Stimulated activated CD4-positive, alpha-beta T cell treated with anti-CD3 and anti-CD28 coated beads, Interleukin-4, amount 100 ng/mL, for 48 hours (primary cell): Measurements from ENCODE around the gene ICAM2.
A peak's percentile ranks its signal among the peaks of the same experiment; 100 is the strongest.

ENCODE experiments used
- DNase-seq, 2 donors: peaks; one replicate each; pipeline ENCODE4 v3.0.0-alpha.2; 2020; ENCODE audit warnings: low read depth in 2 of 2

ICAM2 gene

DNA sequence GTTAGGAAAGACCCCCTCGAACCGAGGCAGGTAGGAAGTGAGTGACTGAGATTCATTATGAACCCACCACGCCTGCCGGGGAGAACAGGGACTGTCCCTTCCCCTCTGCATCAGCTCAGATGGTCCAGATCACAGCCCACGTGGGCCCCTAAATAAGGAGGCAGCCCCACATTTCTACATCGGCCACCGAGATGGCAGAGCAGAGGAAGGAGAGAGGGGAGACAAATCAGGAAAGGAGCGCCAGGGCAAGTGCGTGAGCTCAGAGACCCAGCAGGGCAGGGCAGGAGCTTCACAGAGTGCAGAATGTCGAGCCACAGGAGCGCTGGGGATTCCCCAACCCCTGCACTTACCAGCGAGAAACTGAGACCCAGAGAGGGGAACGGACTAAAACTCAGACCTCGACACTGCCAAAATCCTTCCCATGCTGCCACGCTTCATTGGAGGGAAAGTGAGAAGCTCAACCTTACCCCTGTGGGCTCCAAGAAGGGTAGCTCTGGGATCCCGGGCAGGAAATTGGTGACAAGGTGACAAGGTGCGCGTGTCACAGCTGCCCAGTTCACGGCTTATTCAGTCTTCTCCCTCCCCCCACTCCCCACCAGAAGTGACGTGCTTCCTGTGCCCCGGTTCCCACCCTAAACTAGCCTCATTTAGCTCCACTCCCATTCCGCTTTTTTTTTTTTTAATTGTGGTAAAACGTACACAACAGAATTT is at the start of gene ICAM2:
Gene ICAM2, minus strand, starts transcription at position 578 of the 711 bp plus-strand sequence. CDS start 13,942 bp downstream, outside the sequence.
- DNase-seq: peak; percentile 66 to 75

DNA sequence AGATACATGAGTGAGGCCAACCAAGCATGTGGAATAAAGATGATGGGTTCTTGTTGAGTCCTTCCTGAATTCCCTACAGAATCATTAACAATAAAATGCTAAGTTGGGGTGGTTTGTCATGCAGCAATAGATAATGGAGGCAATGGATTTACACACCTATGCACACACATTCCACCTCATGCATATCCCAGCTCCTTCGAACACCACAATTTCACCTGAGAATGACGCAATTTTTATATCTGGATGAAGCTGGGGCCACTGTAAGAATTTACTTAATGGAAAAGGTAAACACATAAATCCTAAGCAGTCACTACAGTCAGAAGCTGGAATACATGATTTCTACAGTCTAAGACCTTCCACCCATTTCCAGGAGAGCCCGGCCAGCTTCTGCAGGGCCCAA is 49.8 kb upstream of the ICAM2 start:
- no peak for DNase-seq

DNA sequence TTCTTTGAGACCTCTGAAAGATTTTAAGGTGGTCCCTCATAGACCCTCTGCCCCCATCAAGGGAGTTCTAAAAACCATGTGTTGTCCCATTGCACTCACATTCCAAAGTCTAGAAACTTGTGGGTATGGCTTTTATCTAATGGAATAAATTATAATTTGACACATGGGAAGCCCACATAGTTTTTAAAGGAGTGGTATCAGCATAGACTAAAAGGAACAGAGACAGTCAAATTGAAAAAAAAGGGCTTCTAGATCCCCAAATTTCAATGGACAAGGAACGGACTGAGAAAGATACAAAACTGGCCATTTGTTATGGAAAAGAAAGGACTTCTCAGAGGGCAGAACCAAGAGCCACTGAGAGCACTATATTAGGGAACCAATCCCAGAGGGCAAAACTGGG is 48.7 kb upstream of the ICAM2 start:
- DNase-seq: no peak

DNA sequence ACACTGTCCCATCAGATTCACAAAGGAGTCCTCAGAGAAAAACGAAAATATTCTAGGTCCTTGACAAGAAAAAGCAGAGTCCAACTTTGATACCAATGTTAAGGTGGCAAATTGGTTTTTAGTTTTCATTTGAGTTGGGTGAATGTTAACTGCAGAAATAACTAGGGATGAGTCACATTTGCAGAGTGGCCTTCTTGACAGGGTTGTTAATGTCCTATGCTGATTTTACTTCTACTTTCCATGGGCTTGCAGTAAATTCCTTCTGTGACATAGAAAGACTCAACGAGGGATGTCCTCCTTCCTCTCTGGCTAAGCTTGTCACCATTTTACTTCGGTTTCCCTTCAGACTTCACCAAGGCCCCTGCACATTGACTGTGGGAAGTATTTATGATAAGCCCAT is 47.2 kb upstream of the ICAM2 start:
- DNase-seq: no peak

DNA sequence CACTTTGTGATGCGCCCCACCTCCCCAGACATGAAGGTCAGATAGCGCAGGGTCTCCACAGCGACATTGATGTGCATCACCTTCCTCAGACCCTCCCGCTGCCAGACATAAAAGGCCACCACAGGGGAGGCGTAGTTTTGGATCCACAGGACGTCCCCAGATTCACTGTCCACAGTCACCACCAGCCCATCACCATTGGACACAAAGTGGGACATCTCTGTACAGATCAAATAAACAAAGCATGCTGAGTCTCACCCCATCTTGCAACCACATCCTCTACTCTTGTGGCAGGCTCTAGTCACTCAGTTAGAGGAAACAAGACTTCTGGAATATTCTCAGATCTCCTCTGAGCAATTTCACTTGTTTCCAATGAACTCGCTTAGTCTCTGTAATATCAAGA is 46.3 kb upstream of the ICAM2 start:
- no peak for DNase-seq

DNA sequence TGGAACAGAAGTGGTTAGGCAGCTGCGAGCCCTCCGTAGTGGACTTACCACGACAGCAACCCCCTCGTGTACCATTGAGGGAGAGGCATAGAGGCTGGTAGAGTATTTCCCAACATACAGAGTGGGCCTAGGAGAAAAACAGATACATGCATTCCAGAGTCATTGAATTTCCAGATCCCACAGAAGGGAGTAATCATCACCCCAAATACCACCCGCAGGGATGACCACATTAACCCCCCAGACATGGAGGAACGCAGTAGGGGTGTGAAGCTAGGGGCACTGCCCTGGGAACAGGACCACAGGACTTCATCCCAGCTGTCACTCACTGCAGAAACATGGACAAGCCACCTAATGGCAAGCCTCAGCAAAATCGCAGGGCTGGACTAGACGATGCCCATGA is 44.7 kb upstream of the ICAM2 start:
- DNase-seq: no peak

DNA sequence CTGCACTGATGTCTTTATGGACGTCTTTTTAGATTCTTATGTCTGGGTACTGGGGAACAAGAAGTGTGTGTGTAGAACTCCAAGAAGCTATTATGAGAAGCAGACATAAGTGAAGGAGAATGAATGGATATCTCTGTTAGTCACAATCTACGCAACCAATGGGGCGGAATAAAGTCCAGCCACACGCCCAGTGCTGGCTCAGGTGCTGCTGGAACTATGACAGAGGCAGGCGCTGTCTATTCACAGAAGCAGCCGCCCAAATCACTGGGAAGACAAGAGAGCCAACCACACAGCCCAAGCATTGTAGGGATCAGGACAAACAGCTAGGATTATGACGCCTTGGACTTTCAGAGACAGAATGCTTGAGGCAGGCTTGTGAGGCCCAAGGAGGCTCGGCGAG is 43.9 kb upstream of the ICAM2 start:
- no peak for DNase-seq

DNA sequence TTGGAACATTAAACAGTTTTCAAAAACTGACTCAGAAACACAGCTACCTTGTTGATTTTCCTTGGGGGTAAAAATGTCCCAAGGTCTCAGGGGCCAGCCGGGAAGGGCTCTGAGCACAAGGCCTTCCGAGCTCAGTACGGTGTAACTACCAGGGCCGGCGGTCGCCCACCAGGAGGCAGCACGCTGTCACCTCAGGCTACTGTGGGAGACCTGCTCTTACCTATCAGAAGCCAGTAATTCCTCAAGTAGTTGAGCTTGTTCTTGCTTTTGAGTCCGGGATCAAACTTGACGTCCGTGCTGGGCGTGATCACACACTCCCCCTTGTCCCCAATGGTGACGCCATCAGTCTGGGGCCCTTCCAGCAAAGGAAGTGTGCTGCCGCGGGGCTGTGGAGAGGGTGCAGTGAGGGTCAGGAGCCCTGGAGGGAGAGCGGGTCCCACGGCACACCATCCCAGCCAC is 43.4 kb upstream of the ICAM2 start:
- DNase-seq: peak; percentile 39 to 46

DNA sequence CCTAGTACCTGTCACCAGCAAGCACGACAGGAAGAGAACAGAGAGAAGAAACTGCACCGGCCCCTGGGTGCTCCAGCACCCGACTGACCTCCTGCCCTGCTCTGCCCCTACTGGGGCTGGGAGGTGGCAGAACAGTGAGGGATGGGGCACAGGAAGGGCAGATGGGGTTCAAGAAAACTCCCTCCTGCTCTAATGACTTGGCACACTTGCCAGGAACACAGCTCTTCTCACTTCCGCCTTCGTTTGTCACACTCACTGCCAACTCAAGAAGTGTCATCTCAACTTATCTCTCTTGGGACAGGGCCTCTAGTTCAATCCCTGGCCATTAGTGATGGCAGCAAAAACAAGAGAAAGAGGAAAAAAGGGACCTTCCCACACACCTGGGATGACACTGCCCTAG is 42.7 kb upstream of the ICAM2 start:
- no peak for DNase-seq

DNA sequence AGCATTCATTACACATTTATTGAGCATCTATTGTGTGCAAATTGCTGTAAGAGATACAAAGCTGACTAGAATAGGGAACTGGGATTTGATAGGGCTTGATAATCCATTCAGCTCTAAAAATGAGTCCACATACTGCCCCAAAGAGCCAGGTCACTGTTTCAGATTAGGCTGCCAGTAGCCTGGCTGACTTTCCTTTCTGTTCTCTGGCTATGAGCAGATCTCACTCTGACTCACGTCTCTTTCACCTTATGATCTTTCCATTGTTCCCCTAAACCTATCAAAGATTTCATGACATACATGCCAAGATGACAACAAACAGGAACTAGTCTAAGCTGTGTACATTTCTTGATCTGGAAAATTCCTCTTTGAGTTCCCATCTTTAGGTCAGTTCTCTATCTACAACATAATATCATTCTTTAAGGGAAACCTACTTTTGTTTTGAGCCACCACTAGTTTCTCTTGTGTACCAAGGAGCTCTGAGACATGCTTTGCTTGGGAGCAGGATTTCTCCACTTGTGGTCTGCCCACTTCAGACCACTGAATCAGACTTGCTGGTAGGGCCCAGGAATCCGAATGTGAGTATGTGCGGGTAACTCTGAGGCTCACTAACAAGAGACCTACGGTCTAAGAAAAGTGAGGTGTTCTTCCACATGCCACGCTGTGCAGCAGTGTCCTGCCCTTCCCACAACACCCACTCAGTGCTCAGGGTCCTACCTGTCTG is 40.9 kb upstream of the ICAM2 start:
- DNase-seq: peak in 1 of 2 donors; percentile 33

DNA sequence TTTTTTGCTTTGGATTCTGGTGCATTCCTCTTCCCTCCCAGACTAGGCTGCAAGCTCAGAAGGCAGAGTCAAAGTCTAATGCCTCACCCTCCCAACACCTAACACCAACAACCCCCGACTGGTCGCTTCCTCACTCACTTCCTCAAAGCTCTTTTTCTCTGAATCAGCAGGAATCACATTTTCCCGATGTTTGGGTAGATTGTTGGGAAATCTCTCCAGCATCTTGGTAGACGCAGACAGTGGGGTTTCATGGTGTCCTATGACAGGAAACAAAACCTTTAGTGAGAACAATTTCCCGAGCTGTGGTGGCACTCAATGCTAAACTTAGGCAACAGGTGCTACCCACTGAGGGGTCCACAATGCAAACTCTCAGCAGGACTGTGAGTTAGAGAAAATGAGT is 39.9 kb upstream of the ICAM2 start:
- no peak for DNase-seq

DNA sequence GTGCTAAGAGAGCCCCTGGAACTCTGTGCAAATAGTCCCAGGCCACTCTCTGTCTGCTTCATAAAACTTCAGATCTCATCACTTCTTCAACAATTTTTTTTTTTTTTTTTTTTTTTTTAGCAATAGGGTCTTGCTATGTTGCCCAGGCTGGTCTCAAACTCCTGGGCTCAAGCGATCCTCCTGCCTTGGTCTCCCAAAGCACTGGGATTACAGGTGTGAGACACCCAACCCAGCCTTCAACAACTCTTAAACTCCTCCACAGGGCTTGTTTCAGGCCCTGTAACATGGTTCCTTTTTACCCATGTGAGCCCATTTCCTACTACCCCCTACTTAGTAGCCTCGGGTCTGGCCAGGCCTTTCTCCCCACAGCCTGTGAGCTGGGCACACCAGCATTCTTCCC is 39.3 kb upstream of the ICAM2 start:
- DNase-seq: no peak

DNA sequence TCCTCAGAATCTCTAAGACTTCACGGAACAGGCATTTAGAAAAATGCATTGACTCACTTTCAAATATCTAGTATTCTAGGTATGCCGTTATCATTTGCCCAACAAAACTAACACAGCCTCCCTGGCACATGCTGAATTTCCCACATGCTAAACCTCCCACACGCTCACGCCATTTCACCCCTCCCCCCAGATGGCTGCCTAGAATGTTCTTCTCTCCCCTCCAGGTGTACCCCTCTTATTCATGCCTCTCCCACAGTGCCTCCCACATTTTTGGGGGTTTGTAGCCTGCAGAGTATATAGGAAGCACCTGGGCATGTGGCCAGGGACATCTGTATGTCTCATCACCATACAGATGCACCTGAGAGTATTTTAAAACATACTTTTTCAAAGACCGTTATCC is 38.2 kb upstream of the ICAM2 start:
- DNase-seq: no peak

DNA sequence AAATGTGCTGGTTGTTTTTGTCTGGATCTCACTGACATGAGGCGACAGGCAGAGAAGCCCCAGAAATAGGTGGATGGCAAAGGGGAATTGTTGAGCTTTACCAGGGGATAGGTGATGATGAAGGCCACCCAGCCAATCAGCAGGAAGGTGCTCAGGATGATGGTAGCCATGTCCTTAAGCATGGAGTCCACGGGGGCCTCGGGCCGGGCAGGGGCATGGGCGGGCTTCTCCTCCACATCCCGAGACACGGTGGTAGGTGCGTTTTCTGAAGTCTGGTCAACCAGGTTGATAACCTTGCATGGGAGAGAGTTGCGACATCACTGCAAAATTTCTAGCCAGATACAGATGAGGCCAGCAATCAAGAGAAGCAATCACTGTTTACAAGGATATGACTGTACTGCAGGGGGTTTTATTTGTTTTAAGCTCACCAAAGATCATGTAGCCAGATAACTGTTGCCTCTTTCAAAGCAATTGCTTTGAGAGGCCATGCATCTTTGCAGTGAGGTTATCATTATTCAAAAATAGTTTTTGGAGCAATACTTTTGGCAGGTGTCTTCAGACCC is 37.3 kb upstream of the ICAM2 start:
- no peak for DNase-seq

DNA sequence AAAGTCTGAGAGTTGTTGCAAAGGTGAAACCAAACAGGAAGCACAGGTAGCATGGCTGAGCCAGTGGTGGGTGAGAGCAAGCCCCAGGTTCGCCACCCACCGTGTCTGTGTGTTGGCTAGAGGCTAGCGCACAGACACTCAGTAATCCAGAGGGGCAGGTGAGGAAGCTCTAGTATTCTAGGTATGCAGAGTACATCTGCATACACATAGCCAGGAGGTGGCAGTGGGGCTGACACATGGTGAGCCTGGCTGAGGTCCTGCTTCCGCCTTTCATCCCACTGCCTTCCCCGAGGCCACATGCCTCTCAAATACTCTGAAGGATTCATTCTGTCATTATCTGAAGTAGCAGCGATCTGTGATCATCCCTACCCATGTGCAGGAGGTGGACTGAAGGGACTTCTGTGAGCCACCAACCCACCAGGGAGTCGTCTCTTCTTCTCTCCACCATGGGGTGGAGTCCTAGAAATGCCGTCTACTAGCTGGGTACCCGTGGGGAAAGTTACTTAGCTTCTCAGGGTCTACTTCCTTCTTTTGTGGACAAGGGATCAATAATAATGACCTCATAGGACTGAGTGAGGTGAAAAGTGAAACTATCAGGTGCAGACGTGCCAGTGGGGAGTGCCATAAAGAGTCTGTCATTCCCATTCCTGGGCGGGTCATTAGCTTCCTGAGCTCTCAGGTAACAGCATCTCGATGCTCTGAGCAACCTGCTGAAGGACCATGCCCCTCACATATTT is 36.0 kb upstream of the ICAM2 start:
- no peak for DNase-seq

DNA sequence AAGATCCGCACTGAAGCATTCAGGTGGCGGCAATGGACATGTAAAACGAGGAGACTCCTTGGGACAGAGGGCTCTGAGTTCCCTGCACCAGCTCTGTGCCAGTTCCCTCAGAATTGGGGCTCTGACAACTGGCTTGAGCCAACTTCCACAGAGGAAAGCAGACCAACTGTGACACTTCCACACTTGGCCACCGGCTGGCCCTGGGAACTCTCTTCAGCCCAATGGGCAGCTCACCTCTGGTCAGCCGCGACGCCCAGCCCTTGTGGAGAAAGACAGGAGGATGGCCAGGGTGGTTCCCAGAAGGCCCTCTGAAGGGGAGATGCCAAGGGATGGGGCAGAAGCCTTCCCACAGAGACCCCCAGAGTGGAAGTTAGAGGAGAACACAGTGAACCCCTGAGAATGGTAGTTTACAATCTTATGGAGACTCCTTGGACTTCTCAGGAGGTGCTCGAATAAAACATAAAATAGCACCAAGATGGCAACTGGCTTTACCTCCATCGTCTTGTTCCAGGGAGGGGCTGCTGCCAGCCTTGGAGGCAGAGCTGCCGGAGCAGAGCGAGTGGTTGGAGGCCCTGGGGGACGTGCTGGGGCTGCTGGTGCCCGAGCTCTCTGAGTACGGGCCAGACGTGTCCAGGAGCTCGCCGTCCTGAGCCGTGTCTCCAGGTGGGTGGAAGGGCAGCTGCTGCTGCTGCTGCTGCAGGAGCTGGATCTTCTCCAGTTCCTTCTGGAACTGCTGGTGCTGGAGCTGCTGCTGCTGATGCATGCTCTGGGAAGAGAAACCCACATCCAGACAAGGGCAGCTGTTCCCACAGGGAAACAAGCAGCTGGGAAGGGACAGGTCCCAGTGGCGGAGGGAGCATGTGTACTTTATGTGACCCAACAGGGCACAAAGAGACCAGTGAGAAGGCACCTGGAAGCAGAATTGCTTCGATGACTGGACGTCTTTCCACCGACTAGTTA is 35.0 kb upstream of the ICAM2 start:
- no peak for DNase-seq

DNA sequence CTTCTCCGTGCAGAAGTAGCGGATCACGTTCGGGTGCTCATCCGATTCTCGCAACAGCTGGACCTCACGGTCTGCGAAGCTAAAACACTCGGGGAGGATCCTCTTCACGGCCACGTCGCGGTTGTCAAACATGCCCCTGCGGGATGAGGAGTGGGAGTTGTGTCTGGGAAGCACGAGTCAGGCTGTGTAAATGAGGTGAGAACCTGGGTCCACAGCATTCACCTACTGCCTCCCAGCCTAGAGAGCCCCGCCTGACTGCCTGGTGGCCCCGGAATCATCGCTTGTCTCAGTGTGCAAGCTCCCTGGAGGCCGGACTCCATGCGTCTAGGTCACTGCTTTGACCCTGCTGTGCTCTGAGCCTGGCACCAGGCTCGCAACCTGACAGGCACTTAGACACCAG is 33.9 kb upstream of the ICAM2 start:
- DNase-seq: no peak

DNA sequence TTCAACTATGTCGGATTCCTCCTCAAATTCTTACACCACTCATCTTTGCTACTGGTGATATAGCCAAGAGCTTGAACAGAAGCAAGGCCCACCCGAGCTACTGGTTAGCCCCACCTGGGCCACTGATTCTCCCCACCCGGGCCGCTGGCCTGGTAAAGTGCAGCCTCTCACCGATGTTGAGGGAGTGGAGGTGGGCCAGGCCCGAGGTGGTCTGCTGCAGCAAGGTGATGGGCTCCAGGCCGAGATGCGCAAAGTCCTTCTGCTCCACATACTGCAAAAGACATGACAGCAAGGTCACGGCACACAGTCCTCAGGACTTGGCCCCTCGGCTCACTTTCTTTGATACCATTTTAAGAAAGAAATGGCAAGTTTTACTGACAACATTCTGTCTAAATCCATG is 32.7 kb upstream of the ICAM2 start:
- DNase-seq: no peak

DNA sequence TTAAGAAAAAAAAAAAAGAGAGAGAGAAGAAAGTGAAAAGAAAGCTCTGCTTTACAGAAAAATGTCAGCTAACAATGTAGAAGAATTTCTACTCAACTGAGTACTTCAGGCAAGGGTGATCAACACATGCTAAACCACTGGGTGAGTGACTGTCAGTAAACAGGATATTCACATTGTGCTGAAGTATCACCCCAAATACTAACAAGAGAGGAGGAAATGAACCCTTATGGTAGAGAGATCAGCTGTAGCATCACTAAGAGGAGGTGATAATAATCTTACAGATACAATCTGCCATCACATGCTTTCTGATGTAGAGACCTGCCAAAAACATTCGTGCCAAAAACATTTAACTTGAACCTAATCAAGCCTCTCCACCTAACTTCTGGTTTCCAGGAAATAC is 30.7 kb upstream of the ICAM2 start:
- no peak for DNase-seq

DNA sequence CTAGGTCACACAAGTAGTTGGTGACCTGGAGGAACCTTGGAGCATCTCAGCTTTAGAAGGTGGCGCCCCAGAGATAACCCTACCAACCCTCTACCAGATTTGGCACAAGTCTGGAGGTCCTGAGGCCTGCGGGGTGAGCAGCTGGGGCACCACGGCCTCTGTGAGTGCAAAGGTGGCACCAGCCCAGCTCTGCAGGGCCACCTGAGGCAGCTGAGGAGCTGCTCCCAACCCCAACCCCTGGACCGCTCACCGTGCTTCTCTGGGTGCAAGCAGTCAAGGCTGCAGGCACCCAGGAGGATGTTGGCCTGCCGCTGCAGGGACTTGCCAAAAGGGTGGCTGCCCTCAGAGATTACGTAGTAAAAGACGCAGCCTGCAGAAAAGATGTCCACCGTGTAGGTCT is 28.4 kb upstream of the ICAM2 start:
- DNase-seq: no peak

DNA sequence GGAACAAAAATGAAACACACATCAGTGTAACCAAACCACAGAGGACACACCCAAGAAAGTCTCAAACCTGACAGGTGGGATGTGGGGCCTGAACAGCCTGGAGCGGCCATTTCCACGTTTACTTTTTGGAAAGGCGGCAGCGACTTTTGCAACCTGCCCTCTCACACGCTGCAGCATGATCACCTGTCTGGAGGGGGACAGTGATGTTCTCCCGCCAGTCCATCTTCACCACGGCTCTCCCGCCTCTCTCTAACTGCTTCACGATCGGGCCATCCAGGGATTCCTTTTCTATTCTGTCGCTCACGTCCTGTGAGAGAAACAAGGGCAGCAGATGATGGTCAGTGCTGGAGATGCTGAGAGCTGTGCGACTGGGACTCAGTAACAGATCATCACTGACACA is 24.7 kb upstream of the ICAM2 start:
- DNase-seq: no peak
